Measurements from ENCODE around the gene ADGRV1.

DNA sequence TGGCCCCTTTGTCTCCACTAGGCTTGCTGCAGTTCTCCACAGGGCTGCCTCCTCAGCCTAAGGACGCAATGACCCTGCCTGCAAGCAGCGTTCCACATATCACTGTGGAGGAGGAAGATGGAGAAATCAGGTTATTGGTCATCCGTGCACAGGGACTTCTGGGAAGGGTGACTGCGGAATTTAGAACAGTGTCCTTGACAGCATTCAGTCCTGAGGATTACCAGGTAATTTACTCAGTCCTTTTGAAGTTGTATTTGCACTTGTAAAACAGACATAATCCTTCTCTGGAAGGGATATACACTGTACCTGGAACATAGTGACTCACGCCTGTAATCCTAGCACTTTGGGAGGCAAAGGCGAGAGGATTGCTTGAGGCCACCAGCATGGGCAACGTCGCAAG lies 116.6 kb downstream of the ADGRV1 start:
- TF ChIP-seq, protein P1, sequence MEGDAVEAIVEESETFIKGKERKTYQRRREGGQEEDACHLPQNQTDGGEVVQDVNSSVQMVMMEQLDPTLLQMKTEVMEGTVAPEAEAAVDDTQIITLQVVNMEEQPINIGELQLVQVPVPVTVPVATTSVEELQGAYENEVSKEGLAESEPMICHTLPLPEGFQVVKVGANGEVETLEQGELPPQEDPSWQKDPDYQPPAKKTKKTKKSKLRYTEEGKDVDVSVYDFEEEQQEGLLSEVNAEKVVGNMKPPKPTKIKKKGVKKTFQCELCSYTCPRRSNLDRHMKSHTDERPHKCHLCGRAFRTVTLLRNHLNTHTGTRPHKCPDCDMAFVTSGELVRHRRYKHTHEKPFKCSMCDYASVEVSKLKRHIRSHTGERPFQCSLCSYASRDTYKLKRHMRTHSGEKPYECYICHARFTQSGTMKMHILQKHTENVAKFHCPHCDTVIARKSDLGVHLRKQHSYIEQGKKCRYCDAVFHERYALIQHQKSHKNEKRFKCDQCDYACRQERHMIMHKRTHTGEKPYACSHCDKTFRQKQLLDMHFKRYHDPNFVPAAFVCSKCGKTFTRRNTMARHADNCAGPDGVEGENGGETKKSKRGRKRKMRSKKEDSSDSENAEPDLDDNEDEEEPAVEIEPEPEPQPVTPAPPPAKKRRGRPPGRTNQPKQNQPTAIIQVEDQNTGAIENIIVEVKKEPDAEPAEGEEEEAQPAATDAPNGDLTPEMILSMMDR (IDR thresholded peaks at IDR 0.05; ENCODE audit: borderline replicate concordance, extremely low read depth, low read length, poor library complexity, severe bottlenecking), result no peak
- TF ChIP-seq EZH2 (IDR thresholded peaks at IDR 0.05; ENCODE audit: borderline replicate concordance, low read depth, low read length, severe bottlenecking), result no peak

Data from DND-41 (cell line).